ENCODE results near the gene ARHGEF16.

ARHGEF16 gene

DNA sequence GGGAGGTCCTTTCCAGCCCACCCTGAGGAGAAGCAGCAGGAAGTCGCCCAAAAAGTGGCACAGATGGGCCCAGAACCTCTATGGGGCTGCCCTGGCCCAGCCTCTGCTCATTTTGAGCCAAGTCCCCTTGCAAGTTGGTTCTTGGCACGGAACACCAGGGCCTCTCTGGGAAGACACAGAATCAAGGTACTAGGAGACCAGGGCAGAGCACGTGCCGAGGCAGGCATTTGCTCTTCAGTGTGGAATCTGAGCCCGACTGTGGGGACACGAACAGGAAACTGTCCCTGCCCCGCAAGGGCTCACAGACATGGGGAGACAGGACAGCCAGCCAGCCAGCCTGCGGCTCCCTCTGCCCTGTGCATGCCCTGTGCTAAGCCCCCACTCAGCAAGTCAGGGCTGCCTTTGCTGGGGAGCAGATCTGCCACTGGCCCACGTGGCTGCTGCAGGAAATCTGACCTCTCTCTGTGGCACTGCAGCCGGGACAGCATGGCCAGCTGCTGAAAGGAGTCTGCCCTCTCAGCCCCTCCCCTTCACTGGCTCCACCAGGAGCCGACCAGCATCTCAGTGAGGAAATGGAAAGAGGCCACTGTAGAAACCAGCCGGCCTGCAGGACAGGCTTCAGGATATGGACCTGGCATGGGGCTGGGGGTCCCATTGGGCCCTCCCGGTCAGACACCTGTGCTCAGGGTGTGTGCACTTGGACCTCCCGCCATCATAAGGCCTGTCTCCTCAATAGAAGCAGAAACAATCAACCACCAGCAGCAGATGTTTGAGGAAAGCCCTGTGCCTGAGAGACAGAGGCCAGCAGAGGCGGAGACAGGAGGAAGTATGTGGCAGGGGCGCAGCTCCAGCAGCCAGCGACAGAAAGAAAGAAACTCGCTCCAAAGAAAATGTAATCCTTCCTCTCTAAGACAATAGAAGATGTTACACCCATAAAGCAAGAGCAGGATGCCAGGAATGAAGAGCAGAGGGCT lies 3.7 kb downstream of the ARHGEF16 start:
- no peak for DNase-seq

DNA sequence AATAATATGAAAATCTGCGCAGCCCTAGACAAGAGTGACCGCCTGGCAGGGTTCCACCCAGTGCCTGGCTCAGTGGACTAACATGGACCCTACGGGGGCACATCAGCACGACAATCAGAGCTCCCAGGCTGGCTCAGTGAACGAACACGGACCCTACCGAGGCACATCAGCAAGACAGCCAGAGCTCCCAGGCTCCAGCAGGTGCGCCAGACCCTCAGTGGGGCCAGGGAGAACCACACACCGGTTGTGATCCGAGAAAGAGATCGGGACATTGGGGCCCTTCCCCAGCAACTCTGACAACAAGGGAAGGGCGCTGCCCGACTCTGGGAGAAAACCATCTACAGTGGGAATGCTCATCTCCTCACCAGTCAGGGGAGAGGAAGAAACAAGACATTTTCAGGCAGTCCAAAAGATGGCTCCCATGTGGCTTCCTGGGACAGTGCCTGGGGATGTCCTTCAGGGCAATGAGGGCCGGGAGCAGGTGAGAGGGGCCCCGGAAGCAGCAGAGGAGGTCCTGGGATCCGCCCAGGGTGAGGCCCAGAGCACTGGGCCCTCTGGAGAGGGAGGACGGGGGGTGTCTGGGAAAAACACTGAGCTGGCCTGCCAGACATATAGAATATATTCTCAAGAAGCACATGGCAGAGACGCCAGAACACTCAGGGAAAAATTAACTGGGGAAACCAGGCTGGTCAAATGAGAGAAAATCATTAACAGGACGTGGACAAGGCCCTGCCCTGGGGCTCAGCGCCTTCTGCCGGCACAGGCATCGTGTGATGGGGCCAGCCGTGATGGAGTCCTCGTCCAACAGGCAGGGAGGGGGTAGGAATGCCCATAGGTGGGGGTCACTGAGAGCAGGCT lies 4.8 kb downstream of the ARHGEF16 start:
- no peak for DNase-seq

DNA sequence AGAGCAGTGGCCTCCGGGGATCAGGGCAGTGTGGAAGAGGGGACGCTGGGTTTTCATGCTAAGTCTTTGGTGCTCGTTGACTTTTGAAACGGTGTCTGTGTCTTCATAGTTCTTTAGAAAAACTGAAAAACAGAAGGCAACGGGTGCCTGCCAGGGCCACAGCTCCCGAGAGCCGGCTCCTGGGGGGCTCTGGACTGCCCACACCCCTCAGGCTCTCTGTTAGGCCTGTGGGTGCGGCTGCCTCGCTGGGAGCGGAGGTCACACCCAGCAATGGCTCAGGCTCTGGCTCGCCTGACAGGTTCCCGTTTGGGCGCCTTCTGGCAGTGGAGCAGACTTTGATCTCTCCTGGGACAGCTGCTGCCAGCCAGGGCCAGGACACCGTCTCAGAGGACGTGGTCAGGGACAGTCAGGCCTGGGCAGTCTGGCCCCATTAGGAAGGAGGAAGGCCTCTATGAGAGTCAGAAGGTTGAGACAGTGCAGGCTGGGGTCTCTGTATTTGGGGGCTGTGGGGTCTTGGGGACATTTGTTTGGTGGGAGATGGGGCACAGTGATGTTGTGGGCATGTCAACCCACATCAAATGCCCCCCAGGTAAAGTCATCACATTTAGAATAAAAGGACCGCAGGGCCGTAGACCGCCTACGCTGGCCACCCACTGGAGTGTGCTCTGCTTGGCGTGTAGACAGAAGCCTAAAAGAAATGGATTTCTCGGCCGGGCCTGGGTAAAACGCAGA lies 5.6 kb downstream of the ARHGEF16 start:
- DNase-seq, result no peak

DNA sequence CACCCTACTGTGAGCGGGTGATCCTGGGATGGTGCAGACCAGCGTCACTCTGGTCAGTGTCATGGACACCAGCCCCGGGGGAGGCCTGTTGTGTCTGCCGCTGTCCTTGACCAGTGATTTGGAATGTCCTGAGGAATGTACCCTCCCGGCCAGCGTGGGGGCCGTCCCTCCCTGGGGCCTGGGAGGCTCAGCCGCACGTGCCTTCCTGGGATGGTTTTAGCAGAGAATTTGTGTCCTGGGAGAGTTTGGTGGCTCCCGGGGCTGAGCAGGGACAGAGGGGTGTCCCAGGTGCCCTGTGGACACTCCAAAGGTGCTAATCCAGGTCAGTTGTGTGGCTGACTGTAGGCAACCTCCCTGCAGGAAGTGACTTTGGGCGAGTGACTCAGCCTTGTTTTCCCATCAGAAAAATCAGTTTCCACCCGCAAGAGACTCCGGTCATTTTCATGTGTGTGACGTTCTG lies 6.2 kb downstream of the ARHGEF16 start:
- DNase-seq, result no peak

DNA sequence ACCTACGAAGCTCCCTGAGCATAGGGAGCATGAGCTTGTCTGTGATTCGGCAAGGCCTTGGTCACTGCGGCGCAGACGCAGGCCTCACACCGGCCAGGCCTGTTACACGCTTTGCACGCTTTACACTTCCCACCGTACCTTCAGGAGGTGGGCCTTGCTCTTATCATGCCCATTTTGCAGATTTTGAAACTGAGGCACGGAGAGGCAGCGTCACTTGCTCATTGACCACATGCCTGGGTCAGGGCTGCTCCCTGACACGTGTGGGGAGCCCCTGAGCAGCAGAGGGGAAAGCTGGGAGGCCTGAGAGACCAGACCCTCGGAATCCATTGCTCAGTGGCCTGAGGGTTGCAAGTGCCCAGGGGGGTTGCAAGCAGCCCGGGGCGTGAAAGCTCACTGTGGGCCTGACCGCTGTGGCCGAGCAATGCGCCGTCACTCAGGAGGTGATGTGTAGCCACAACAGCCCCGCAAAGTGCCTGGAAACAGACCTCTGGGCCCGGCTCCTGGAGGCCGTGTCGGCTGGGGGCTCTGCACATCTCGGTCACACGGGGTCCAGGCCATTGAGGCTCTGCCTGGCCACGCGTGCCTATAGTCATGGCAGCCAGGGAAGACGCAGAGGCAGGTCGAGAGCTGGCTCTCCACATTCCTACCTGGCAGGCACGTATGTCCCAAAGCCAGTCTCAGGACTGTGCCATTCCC lies 6.9 kb downstream of the ARHGEF16 start:
- no peak for DNase-seq

DNA sequence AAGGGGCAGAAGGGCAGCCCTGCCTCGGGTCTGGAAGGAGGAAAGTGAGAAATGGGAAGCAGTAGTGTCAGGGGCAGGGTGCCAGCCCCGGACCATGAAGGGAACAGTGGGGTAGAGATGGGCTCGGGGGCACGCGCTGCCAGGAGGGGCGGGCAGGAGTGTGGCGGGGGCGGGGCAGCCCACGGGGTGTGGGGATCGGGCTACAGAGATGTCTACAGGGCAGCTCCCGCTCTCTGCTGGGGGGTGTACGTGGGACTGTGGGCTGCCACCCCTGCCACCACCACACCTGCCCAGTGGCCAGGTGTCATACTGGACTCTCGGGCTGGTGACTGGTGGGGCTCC lies 7.4 kb downstream of the ARHGEF16 start:
- no peak for DNase-seq

DNA sequence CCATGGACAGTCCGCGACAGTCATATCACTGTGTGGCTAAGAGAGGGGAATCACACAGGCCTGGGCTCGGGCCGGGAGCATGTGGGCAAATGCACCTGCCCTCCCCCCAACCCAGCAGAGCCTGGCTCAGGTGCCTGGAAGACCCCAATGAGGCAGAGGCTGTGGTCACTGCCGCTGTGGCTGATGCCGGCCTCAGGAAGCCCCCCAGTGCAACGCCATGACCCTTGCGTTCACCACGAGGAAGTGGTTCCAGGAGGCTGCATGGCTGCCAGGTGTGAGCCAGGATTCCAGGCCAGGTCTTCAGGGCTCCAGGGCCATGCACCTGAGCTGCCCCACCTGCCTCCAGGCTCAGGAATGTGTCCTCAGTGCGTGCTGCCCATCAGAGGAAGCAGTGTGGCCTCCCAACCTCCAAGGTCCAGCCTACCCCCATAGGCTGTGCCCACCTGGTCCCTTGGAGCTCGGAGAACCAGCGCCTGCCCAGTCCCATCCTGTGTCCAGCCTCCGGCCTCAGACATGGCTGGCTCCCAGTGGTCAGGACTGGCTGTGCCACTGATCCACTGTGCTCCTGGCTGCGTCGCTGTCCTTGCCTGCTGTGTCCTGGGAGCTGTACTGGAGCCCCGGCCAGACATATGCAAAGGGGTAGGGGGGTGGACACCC lies 8.0 kb downstream of the ARHGEF16 start:
- DNase-seq, result no peak

DNA sequence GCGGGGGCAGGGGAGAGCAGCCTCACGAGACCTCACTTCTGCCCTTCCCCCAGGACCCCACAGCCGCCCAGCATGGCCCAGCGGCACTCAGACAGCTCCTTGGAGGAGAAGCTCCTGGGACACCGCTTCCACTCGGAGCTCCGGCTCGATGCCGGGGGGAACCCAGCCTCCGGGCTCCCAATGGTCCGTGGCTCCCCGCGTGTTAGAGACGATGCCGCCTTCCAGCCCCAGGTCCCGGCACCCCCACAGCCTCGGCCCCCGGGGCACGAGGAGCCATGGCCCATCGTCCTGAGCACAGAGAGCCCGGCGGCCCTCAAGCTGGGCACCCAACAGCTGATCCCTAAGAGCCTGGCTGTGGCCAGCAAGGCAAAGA lies 8.5 kb downstream of the ARHGEF16 start:
- no peak for DNase-seq

DNA sequence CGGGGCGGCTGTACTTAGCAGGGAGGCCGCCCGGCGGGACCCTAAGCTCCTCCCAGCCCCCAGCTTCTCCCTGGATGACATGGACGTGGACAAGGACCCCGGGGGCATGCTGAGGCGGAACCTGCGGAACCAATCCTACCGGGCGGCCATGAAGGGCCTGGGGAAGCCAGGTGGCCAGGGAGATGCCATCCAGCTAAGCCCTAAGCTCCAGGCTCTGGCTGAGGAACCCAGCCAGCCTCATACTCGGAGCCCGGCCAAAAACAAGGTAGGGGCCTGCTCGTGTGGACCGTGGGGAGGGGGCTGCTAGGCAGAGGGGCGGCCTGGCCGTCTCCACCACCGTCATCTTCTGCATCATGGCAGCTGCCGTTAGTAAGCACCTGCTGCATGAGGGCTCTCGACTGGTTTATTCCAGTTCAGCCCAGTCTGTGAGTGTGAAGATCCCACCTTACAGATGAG lies 9.0 kb downstream of the ARHGEF16 start:
- no peak for DNase-seq

DNA sequence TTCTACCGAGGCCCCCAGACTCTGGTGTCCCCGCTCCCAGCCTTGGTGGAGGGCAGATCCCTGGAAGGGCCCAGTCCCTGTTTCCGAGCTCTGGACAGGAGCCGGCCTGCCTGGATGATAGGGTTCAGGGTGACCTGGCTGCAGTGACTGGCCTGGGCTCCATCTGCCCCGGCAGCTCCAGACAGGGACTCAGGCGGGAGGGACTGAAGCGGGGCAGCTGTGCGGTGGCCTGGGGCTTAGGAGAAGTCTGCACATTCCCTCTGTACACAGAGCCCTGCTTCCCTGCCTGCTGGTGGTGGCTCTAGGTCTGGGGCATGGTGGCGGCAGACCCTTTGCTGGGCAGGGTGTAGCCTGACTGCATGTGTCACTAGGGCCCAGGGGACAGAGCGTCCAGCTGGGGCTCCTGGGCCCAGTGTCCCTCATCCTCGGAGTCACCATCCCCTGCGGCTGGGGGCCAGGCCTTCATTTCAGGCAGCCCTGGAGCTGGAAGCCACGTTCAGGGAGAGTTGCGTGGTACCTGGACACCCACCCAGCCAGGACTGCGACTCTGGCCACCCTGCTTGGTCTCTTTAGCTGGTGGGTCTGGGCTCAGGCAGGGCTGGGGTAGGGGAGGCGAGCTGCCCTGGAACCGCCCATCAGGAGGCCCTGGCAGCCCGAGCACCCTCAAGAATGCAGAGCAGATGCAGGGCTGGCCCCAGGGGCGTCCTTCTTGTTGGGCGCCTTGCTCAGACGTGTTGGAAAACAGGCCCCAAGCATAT lies 9.6 kb downstream of the ARHGEF16 start:
- no peak for DNase-seq

DNA sequence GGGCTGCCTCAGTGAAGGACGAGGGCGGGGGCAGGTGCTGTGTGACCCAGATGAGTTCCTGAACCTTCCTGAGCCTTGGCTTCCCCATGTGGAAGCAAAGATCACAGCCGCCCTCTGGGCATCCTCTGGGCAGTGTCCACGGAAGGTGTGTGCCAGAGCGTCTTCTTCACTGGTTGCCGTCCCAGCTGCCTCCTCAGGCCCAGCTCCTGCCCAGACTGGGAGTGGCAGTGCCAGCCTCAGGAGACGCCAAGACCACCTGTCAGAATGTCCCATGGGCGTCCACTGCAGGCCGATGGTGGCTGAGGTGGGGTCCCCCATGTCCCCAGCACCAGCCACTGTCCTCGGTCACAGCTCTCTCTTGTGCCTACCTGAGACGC lies 10.2 kb downstream of the ARHGEF16 start:
- DNase-seq, result no peak

DNA sequence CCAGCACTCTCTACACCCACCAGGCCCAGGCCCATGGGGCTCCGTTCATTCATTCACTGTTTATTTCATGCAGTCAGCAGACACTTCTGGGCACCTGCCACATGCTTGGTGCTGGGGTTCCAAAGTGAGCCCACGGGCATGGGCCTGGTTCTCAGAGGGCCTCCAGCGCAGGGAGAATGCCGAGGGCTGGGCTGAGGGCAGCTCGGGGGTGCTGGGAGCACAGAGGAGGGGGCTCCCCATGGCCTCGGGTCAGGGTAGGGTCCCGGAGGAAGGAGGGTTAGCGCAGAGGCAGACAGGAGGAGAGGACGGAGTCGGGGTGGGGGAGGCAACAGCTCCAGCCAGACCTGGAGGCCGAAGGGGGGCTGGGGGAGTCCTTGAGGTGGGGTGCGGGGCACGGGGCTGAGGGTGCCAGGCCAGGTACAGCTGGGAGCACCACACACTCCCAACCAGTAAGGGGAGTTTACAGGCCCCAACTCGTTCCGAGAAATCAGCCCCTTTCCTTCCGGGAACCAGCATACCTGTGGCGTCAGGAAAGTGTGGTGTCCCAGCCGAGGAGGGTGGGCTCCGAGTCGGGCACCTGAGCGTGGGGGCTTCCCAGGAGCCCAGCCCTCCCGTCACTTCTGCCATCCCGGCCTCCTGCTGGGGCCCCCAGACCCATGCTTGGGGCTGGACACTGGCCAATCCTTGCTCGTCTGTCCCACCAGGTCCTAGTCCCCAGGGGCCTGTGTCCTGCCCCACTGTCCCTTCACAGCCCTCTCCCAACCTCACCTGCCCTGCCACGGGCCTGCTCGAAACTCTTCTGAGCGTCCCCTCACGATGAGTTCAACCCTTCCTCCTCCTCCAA lies 10.8 kb downstream of the ARHGEF16 start:
- DNase-seq, result no peak

DNA sequence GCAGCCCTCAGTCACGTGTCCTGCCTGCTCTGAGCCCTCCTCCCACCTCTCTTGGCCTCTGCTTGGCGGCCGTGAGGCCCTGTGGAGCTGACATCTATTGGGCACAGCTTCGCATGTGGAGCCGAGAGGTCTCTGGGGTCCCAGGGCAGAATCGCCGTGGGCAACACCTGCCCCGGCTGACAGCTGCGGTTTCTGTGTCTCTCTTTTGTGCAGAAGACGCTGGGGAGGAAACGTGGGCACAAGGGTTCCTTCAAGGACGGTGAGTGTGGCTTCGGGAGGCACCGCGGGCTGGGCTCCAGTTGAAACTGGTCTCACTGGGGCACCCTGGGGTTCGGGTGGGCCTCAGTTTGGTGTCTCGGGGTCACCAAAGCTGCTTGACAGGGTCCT lies 11.5 kb downstream of the ARHGEF16 start:
- DNase-seq, result no peak

DNA sequence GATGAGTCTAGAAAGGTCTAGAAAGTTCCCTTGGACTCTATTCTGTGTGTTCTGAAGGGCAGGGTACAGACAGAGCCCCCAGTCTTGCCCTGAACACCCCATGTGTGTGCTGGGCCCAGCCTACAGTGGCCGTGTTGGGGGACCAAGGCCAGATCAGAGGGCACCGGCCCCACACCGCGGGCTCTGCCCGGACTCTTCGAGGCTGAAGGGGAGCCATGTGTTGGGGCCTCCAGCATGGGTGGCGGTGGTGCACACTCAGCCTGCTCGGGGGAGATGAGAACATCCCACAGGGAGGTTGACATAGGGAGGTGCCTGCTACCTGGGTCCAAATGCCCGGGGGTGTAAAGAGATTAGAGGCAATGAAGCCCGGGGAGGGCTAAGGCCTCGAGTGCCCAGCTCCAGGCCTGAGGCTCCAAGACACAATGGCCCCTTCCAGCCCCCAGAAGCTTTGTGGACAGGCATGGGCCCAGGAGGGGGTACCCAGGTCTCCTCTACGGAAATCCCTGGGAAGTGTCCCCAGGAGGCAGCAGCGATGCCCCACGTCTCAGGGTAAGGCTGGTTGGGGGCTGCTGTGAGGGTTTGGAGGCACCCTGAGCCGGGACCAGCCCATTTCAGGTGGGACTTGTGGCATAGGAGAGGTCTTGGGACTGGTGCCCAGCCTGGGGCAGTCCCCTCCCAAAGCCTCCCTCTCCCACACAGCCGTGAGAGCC lies 12.1 kb downstream of the ARHGEF16 start:
- DNase-seq, result no peak

DNA sequence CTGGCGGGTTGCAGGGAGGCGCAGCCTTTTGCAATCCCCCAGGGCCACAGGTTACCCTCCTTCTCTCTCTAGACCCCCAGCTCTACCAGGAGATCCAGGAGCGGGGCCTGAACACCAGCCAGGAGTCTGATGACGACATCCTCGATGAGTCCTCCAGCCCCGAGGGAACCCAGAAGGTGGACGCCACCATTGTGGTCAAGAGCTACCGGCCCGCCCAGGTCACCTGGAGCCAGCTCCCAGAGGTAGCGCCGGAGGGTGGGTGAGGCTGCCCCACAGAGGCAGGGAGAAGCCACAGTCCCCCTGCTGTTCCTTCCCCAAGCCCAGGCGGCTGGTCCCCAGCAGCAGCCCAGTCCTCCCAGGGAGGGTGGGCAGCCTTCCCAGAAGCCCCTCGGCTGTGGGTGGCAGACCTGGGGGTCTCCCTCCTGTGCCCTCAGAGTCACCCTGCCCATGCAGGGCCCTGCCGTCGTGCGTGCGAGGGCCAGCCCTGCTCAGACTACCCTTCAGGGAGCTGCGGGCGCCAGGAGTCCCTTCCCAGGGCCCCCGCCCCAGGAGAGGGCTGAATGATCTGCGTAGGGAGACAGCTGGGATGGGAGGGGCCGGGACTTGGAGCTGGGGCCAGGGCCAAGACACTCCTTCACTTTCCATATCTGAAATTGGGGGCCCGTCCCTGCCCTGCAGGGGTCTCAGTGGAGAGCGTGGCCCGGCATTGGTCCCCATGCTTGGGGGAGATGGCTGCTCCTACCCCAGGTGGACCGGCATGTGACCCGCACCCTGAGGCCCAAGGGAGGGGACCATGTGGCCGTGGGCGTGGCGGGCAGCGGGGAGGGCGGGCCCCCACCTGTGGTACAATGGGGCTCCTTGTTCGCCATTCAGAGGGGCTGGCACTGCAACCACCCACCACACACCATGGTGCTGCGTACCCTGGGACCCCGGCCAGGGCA lies 12.9 kb downstream of the ARHGEF16 start:
- no peak for DNase-seq

DNA sequence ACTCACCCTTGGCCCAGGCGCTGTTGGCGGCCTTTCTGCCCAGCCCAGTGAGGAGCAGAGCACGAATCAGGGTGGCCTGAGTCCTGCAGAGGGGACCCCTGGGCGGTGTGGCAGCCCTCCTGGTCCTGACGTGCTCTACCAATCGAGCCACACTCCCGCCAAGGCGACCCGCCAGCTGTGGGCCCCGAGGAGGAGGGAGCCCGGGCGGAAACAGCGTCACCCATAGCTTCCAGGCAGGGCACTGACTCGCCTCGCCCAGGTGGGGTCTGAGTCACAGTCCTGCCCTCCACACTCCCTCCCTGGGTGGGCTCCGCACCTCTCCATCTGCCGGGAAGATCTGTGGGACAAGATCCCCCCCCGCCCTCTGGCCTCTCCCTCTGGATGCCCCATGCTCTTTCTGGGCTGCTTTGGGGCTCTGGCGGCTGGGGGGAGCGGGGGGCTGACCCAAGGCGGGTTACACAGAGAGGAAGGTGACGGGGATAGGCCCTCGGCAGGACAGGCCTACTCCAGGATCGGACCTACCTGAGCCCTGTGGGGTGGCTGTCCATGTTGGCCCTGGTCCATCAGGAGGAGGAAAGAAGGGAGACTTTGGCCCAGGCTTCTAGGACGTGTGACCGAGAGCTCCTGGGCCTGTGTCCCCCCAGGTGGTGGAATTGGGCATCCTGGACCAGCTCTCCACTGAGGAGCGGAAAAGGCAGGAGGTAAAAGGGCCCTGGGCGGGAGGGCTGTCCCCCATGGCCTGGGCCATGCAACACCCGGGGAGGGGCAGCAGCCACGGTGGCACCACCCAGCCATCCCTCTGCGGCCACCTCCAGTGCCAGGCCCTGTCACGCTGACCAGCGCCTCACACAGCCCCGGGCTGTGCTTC lies 14.0 kb downstream of the ARHGEF16 start:
- DNase-seq, result no peak

DNA sequence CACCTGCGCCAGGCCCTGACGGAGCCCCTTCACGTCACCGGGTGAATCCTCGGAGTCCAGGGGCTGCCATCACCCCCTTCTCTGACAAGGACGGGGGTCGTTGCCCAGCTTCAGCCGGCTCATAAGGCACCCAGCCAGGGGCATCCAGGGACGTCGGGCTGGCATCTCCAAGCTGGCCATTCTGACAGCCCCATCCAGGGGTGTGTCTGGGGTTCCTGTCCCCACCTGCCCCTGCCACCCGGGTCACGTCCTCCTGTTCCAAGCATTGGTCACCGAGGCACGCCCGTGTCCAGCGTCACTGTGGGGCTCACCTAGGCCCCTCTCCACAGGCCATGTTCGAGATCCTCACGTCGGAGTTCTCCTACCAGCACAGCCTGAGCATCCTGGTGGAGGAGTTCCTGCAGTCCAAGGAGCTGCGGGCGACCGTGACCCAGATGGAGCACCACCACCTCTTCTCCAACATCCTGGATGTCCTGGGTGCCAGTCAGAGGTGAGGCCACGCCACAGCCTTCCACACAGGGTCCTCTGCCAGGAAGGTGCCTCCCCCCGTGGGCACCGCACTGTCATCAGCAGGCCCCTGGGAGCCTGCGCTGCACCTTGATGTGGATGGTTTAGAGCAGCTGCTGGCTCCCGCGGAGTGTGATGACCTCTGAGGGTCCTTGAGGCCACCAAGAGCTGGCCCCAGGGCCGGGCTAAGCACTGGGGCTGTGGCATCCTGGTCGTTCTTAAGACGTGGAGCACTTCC lies 14.8 kb downstream of the ARHGEF16 start:
- DNase-seq, result no peak
